NOMO-1 treated with dmso at 0.1 percent for 144 hours (cell line): ENCODE data around the gene PAX2.

Source experiments
- DNase-seq: peaks from one replicate; lab custom pipeline; 2025; ENCODE audit not compliant: unreplicated experiment; lab: John Stamatoyannopoulos, UW

PAX2 gene

DNA sequence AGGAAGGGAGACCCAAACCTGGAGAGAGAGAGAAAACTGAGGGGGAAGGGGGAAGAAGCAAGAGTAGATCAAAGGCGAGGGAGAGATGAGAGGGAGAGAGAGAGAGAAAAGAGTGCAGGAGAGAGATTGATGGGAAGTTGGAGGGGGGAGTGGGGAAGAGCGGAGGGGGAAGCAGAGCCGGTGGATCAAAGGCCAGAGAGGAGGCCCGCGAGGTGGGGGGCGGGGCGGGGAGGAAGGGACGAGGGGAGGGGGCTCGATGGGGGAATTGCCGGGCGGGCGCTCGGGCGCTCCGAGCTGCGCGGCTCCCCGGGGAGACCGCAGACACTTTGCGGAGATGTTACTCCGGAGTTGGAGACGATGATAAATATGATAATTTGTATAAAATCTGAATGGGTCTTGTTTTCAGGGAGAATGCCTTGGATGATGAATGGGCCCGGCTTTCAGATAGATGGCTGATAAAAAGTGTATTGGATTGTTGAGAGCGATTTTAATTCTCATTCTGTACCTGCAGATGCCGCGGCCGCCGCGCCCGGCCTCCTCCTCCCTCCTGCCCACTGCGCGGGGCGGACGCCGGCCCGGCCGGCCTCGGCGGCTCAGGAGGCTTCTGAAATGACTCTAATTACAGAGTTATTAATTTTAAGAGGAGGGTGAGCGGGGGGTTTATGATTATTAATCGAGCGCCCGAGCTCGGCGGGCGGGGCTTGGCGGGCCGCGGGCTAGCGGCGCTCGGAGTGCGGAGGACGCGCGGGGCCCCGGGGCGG lies 21.4 kb upstream of the PAX2 start:
- DNase-seq = no peak

GRCh38 chr10:100724531-100725027 lies 20.8 kb upstream of the PAX2 start:
- DNase-seq = no peak

DNA sequence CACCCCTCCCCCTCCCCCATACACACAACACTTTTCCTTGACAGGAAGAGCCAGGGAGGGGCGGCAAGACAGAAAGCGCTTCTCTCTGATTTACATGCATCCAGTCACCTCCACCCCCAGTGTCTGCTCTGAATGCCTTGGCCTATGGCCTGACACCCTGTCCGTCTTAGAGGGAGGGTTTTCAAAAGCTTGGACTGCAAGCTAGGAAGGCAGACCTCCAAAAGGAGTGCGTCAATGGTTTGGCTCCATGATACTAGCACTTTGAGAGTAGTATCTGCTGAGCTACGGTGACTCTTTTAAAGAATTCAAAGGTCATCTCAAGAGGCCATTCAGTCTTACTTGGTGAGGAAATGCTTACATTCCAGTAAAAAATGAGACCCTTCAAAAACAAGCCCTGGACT lies 20.3 kb upstream of the PAX2 start:
- no peak for DNase-seq

- no peak for DNase-seq
Measured at GRCh38 chr10:100725869-100726426, 19.4 kb upstream of the PAX2 start.

- DNase-seq = no peak
Measured at GRCh38 chr10:100727808-100728207, 17.6 kb upstream of the PAX2 start.

DNA sequence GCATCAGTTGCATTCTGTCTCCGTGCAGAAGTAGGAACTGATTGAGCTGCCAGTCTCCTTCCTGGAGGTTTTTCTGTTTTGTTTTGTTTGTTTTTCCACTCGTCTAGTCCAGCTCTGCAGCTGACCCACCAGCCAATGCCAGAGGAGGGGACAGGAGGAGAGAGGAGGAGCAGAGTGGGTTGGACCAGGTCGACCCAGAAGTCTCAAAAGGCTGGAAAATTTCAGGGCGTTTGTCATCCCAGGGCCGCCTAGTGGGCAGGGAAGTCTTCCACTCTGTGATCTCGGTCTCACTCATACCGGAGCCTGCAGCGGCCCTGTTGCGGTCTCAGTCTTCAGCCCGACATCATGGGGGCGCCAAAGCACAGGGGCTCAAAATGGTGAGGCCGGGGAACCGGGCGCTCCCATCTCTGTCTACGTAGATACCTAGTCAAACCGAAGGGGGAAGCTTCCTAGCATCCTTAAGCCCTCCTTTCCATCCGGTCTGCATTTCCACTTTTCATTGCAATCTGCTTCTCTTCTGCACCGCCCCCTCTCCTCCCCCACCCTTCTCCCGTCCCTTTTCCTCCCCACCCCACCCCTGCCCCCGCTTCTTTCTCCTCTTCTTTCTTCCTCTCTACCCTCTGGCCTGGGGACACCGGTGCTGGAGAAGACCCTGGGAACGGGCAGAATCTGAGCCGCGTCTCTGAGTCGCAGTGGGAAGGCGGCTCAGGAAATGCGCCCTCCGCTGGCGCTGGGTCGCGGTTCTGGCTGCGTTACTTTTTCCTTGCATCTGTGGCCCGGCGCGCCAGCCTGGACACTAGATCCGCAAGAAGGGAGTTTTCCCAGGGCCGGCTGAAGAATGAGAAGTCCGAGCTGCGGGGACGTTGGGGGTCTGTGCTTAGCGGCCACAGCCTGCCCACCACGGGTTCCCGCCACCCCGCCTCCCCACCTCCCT lies 16.2 kb upstream of the PAX2 start:
- no peak for DNase-seq

DNA sequence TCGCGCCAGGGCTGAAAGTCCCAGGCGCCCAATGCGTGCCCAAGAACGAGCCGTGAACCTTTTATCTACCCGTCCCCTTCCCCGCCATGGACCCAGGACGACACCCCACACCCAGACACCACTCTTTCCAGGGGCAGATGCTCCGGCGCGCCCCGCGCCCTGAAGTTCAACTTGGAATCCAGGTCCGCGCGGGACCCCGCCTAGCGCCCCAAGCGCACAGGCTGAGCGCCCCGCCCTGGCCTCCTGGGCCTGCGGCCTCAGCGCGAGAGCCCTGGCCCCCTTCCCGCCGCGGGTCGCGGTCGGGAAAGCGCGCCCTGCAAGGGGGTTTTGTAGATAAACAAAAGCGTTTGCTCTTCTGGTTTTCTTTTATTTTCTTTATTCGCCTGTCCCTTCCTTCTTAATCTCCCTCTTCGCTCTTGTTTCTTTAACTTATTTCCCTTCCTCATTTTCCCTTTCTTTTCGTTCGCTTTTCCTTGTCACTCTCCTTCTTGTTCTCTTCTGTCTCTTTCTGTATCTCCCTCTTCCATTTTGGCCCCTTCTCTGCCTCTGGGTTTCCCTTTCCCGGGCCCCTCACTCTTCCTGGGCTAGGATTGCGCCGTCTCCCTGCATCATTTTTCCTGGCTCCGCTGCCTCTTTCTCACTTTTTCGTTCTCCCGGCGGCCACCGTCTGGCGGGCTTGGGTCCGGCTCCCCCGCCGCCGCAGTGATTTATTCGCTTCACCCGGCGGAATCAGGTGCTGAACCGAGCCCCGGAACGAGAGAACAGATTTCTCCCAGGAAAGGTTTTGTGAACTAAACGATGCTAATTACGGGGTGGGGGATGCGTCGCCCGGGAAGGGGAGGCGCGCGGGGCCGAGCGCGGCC lies 15.3 kb upstream of the PAX2 start:
- DNase-seq = no peak

DNA sequence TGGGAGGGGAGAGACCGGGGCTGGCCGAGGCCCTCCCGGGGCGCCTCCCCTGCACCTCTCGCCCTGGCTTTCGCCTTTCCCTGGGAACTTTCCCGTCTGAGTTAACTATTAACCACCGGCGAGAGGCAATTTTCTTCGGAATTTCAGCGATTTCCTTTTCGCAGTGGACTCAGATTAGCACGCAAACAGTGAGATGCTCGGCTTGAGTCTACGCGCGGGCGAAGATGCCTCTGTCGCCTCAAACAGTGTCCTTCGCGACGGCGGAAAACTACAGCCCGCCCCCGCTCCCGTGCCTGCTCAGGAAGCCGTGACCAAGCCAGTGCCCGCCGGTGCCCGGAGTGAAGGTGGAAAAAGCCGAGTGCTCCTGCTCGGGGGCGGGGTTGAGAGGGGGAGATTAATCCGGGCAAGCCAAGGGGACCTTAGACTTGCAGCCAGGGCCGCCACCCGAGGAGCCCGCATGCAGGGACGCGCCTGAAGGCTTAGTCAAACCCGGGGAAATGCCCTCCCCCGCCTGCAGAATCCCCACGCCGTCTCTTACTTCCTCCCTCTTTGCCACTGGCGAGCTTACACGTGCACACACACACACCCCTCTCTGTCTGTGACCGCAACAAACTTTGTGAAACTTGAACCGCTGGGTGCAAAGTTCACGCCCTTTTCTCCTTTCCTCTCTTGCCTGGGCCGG lies 14.5 kb upstream of the PAX2 start:
- peak; percentile 59 for DNase-seq

DNA sequence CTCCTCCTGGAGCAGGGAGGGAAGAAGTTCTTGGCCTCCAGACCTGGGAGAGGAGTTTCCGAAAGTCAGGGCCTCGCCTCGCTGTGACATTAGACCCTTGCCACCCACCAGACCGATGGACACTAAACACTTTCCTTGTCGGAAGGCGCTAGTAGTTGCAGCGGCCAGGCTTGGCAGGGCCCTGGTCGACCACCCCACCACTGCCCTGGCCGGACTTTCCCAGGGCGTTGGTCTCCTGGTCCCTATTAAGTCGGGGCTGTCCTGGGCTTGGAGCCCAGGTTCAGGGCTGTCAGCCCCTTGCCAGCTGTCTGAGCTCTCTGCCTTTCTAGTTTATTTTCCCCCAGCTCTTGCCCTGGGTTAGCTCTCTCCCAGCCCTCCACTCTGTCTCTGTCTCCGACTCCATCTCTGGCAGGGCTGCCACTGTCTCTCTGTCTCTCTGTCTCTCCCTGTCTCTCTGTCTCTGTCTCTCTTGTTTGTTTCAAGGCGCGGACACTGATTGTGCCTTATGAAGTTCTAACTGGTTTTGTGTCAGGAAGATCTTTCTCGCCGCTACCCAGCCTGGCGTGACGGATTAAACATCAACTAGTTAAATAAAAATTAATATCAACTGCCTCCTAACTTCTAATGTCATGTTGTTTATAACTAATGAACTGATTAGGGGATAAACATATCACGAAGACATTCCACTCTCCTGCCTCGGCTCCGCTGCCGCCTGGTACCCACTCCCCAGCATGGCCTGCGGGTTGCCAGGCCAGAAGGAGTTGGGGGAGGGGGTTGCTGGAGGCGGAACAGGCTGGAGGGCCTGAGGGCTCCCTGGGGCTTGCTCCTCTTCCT lies 13.8 kb upstream of the PAX2 start:
- DNase-seq = no peak

GRCh38 chr10:100732241-100732596 lies 13.2 kb upstream of the PAX2 start:
- DNase-seq = no peak

- DNase-seq = no peak
Measured at GRCh38 chr10:100733329-100733728, 12.1 kb upstream of the PAX2 start.

DNA sequence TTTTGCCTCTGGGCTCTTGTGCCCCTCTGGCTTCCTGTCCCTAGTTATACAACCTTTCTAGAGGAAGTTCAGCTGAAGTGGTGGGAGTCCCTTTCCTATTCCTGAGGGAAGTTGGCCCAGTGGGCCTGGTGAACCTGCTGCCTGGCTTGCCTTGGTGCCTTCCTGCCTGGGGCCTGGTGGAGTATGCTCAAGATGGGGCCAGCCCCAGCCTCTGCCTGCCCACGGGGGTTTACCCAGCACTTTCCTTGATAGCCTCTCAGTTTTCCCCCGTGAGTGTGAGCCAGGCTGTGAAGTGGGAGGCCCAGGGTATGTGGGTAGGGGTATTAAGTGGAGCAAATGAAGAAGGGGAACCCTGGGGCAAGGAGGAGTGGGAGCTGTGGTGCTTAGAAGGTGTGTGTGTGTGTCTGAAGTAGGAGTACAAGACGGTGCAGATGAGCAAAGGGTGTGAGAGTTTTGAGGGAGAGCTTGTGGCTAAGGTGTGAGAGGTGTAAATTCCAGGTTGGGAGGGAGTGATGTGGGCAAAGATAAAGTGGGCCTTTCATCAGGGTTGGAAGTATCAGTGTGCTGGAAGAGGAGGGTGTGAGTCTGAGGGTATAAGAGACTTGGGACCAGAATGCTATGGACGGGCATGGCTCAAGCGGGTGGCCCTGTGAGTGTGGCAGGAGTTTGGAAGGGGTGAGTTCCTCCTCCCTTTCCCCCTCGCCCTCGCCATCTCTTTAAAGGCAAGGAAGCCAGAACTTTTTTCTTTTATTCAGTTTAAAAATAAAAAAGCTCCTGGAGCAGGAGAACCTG lies 10.9 kb upstream of the PAX2 start:
- DNase-seq = no peak

- no peak for DNase-seq
Measured at GRCh38 chr10:100735087-100735336, 10.4 kb upstream of the PAX2 start.

DNA sequence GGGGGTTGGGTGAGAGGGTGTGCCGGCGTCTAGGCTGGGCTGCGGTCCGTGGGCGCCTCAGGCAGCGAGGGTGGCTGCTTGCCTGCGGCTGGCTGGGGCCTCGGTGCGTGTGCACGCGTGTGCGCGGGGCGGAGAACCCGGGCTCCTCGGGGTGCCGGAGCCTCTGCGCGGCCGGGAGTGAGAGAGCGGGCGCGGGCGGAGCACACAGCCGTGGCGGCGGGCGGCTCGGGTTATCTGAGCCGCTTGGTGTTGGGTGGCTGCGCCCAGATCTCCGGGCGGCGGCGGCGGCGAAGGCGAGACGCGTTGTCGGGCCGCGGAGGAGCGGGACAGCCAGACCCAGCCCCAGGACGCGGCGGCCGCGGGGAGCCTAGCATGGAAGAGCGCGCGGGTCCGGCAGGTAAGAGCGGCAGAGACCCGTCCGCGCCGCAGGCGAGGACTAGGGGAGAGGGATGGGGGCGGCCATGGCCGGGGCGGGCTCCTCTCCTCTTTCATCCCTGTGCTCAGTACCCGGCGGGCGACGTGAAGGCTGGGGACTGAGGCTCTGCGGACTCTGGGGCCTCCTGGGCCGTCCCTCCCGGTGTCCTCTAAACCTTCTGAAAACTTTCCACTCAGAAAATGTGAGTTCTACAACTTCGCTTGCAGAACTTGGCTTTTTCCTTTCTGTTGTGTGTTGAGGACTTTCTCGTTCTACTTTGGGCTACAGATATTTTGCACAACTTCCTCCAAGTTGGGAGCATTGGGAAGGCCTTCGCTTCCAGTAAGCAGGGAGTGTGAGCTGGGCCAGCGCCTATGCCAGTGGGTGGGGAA lies 9.8 kb upstream of the PAX2 start:
- DNase-seq = no peak

DNA sequence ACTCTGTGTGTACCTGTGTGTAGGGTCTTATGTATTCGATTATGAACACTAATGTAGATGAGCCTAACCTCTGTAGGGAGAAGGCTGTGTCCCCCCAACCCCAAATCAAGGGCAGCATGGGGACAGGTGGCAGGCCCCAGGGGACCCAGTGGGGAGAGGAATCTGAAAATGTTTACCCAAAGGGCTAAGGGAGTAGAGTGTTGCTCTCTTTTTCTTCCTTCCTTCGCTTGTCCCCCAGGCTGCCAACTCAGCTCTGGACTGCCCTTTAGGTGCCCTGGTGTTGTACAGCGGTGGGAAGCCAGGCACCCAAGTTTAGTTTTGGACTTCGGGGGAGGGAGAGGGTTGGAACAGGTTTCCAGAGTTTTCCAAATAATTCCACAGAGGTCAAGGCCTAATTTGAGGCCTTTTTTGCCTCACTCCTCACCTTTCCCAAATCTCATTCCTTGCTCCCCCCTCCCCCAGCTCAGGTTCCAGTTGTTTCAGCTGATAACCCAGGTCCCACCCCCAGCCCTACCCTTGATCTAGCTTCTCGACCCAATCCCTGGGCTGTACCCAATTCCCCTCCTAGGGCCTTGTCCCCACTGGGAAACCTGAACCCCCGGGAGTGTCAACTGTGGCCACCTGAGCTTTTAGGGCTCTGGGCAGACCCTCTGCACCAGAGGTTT lies 9.1 kb upstream of the PAX2 start:
- DNase-seq = no peak

DNA sequence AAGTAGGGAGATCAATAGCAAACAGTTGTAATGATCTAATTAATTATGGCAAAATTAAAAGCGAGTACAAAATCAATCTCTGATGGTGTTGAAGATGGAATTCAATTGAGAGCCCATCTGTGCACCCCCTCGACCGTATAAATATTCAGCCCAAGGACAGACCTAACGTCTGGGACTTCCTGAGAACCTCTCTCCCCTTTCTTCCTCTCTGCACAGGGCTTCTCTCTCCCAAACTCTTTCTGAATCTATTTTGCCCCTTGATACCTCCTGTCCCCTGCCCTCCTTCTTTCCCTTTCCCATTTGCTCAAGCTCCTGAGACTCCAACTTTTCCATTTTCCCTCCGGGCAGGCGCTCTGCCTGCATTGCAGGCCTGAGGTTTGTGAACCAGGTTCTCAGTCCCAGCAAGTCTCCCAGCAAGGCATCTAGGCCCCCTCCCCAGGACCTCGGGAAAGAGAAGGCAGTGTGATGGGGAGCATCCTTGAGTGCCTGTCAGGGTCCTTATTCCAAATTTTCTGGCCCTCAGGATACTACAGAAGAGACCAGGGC lies 8.5 kb upstream of the PAX2 start:
- no peak for DNase-seq

GRCh38 chr10:100737355-100738054 lies 7.9 kb upstream of the PAX2 start:
- DNase-seq = no peak
